Activated CD8-positive, alpha-beta T cell treated with anti-CD3 and anti-CD28 coated beads, Interleukin-2, amount 10 ng/mL, durations not matched to agents 7 days and 5 days (primary cell): ENCODE data around the gene CD151. TPM values are rescaled to one million over a fixed set of nuclear protein-coding genes. Genes with fewer than 3 reads are reported as not detected.

Experiments used
- ATAC-seq: fragments of 150-1000 bp; cut with Tn5 transposase; one replicate; pipeline ENCODE4 v1.10.0; 2021; ENCODE audit warnings: moderate library complexity
- CTCF ChIA-PET: fragments of 350-600 bp; sonication (Branson Sonifier 250); formaldehyde crosslinking; loops from one replicate; lab custom pipeline; 2021; ENCODE audit warnings: antibody characterized with exemption; lab: Charles Lee
- POLR2A ChIA-PET: fragments of 350-600 bp; sonication (Branson Sonifier 250); formaldehyde crosslinking; loops from one replicate; lab custom pipeline; 2021; ENCODE audit warnings: antibody characterized with exemption; lab: Charles Lee
- DNase-seq: peaks from one replicate; pipeline ENCODE4 v3.0.0-alpha.2; 2020
- H3K27ac Mint-ChIP-seq: one replicate; pipeline ENCODE4 v1.8.0; 2021; ENCODE audit warnings: mild to moderate bottlenecking, mixed read lengths
- H3K27me3 Mint-ChIP-seq: one replicate; pipeline ENCODE4 v1.8.0; 2021; ENCODE audit warnings: low read depth, mixed read lengths
- H3K36me3 Mint-ChIP-seq: one replicate; pipeline ENCODE4 v1.8.0; 2021; ENCODE audit warnings: low read depth, mixed read lengths
- H3K4me1 Mint-ChIP-seq: one replicate; pipeline ENCODE4 v1.8.0; 2021; ENCODE audit warnings: low read depth, mixed read lengths
- H3K4me3 Mint-ChIP-seq: one replicate; pipeline ENCODE4 v1.8.0; 2021; ENCODE audit warnings: mild to moderate bottlenecking, mixed read lengths
- H3K9me3 Mint-ChIP-seq: one replicate; pipeline ENCODE4 v1.8.0; 2022; ENCODE audit warnings: mixed read lengths; ENCODE audit not compliant: insufficient read depth
- total RNA-seq, 2 experiments: library from RNA; stranded (reverse); gene quantifications; one replicate each; pipeline ENCODE4 v1.2.3, GENCODE V29; 2021

Gene CD151
- total RNA-seq, 2 experiments from 2014 or later, result 27.0 to 29.7 TPM

GRCh38 chr11:849104-849824 is 16.5 kb downstream of the CD151 start:
- POLR2A ChIA-PET, result no interaction called here
- peak overlapping the region; percentile 61 for H3K4me3 Mint-ChIP-seq
- ATAC-seq, result peak; percentile 25

GRCh38 chr11:849951-850774 is 17.4 kb downstream of the CD151 start:
- Mint-ChIP-seq H3K4me1 (peaks cover 8% of the 10 kb centered on the region), H3K4me3 (no peak overlapping the region), H3K9me3 (no peaks in the 10 kb centered on the region), H3K27me3 (peaks cover 5% of the 10 kb centered on the region), H3K27ac (no peak overlapping the region), H3K36me3 (no peaks in the 10 kb centered on the region)
- CTCF ChIA-PET, result no interaction called here
- POLR2A ChIA-PET, result no interaction called here
- no peak for DNase-seq
- ATAC-seq, result no peak

More at GRCh38 chr11:849104-849824, 16.5 kb downstream of the CD151 start:
- Mint-ChIP-seq H3K27ac (no peak overlapping the region), H3K4me1 (peaks cover 10% of the 10 kb centered on the region), H3K36me3 (no peaks in the 10 kb centered on the region), H3K27me3 (peaks cover 5% of the 10 kb centered on the region), H3K9me3 (no peaks in the 10 kb centered on the region)
- CTCF ChIA-PET, result interaction anchor here (0.6 to 3.7 kb wide), 6 partner anchors 22 to 202 kb away, joined by 3 to 28 read pairs (median 3); partner anchors contain the start of gene CRACR2B
- DNase-seq, result no peak

- ChIA-PET POLR2A (no interaction called here), CTCF (no interaction called here)
- H3K27ac Mint-ChIP-seq, result no peak overlapping the region
- DNase-seq, result no peak
- peaks cover 8% of the 10 kb centered on the region for H3K4me1 Mint-ChIP-seq
- H3K27me3 Mint-ChIP-seq, result peaks cover 5% of the 10 kb centered on the region
- H3K36me3 Mint-ChIP-seq, result no peaks in the 10 kb centered on the region
- no peak for ATAC-seq
- no peak overlapping the region for H3K4me3 Mint-ChIP-seq
- H3K9me3 Mint-ChIP-seq, result no peaks in the 10 kb centered on the region
Observed at GRCh38 chr11:850775-851763, 18.3 kb downstream of the CD151 start.

GRCh38 chr11:852762-853161 is 20.0 kb downstream of the CD151 start:
- H3K27ac Mint-ChIP-seq, result no peak overlapping the region
- no peak overlapping the region for H3K4me3 Mint-ChIP-seq
- no peak for ATAC-seq
- H3K4me1 Mint-ChIP-seq, result peaks cover 8% of the 10 kb centered on the region
- H3K27me3 Mint-ChIP-seq, result peaks cover 5% of the 10 kb centered on the region
- H3K9me3 Mint-ChIP-seq, result no peaks in the 10 kb centered on the region
- H3K36me3 Mint-ChIP-seq, result no peaks in the 10 kb centered on the region
- no peak for DNase-seq
- CTCF ChIA-PET, result no interaction called here
- POLR2A ChIA-PET, result no interaction called here

- no peak for ATAC-seq
- Mint-ChIP-seq H3K4me1 (peaks cover 2% of the 10 kb centered on the region), H3K36me3 (no peaks in the 10 kb centered on the region), H3K27me3 (no peaks in the 10 kb centered on the region), H3K9me3 (no peaks in the 10 kb centered on the region), H3K4me3 (no peak overlapping the region), H3K27ac (no peak overlapping the region)
- DNase-seq, result no peak
- ChIA-PET POLR2A (no interaction called here), CTCF (no interaction called here)
Observed at GRCh38 chr11:853682-854448, 21.1 kb downstream of the CD151 start.

- DNase-seq (no peak), ATAC-seq (no peak)
- Mint-ChIP-seq H3K4me3 (no peak overlapping the region), H3K9me3 (no peaks in the 10 kb centered on the region), H3K27ac (no peak overlapping the region), H3K4me1 (no peaks in the 10 kb centered on the region), H3K36me3 (no peaks in the 10 kb centered on the region), H3K27me3 (no peaks in the 10 kb centered on the region)
- ChIA-PET POLR2A (no interaction called here), CTCF (no interaction called here)
Observed at GRCh38 chr11:854601-855329, 22.0 kb downstream of the CD151 start.

- no peaks in the 10 kb centered on the region for H3K27me3 Mint-ChIP-seq
- ATAC-seq (no peak), DNase-seq (no peak)
- no peaks in the 10 kb centered on the region for H3K4me1 Mint-ChIP-seq
- no peak overlapping the region for H3K4me3 Mint-ChIP-seq
- ChIA-PET POLR2A (no interaction called here), CTCF (no interaction called here)
- H3K9me3 Mint-ChIP-seq, result no peaks in the 10 kb centered on the region
- no peaks in the 10 kb centered on the region for H3K36me3 Mint-ChIP-seq
- H3K27ac Mint-ChIP-seq, result no peak overlapping the region
Observed at GRCh38 chr11:855330-855674, 22.6 kb downstream of the CD151 start.

- no peaks in the 10 kb centered on the region for H3K36me3 Mint-ChIP-seq
- ChIA-PET POLR2A (interaction anchor here (0.7 kb wide), 1 partner anchor 10 kb away, joined by 3 read pairs; no protein-coding TSS in a partner anchor), CTCF (interaction anchor here (1.5 kb wide), 1 partner anchor 8 kb away, joined by 4 read pairs; no protein-coding TSS in a partner anchor)
- H3K27ac Mint-ChIP-seq, result no peak overlapping the region
- no peaks in the 10 kb centered on the region for H3K27me3 Mint-ChIP-seq
- no peaks in the 10 kb centered on the region for H3K4me1 Mint-ChIP-seq
- ATAC-seq (no peak), DNase-seq (no peak)
- no peak overlapping the region for H3K4me3 Mint-ChIP-seq
- H3K9me3 Mint-ChIP-seq, result no peaks in the 10 kb centered on the region
Observed at GRCh38 chr11:855796-856195, 23.0 kb downstream of the CD151 start.

- POLR2A ChIA-PET, result interaction anchor here (0.7 kb wide), 1 partner anchor 10 kb away, joined by 3 read pairs; no protein-coding TSS in a partner anchor
- ATAC-seq, result no peak
- CTCF ChIA-PET, result interaction anchor here (1.5 kb wide), 1 partner anchor 9 kb away, joined by 4 read pairs; no protein-coding TSS in a partner anchor
Observed at GRCh38 chr11:856397-856796, 23.6 kb downstream of the CD151 start.

GRCh38 chr11:858053-858761 is 25.5 kb downstream of the CD151 start:
- CTCF ChIA-PET, result no interaction called here

More at GRCh38 chr11:856397-856796, 23.6 kb downstream of the CD151 start:
- no peaks in the 10 kb centered on the region for H3K9me3 Mint-ChIP-seq
- H3K4me1 Mint-ChIP-seq, result no peaks in the 10 kb centered on the region
- no peaks in the 10 kb centered on the region for H3K27me3 Mint-ChIP-seq
- H3K36me3 Mint-ChIP-seq, result no peaks in the 10 kb centered on the region
- DNase-seq, result no peak
- no peak overlapping the region for H3K27ac Mint-ChIP-seq
- H3K4me3 Mint-ChIP-seq, result no peak overlapping the region

More at GRCh38 chr11:858053-858761, 25.5 kb downstream of the CD151 start:
- ATAC-seq (no peak), DNase-seq (no peak)
- H3K36me3 Mint-ChIP-seq, result no peaks in the 10 kb centered on the region
- H3K4me3 Mint-ChIP-seq, result no peak overlapping the region
- no peaks in the 10 kb centered on the region for H3K9me3 Mint-ChIP-seq
- H3K4me1 Mint-ChIP-seq, result no peaks in the 10 kb centered on the region
- POLR2A ChIA-PET, result no interaction called here
- H3K27ac Mint-ChIP-seq, result no peak overlapping the region
- no peaks in the 10 kb centered on the region for H3K27me3 Mint-ChIP-seq
